Mesendoderm (in vitro differentiated cells): ENCODE data around the gene MYT1.

ENCODE experiments used
- DNase-seq: peaks from one replicate; pipeline ENCODE4 v3.0.0; 2013
- H2AK5ac ChIP-seq: 2 replicates; pipeline ENCODE4 v1.6.1; 2013; ENCODE audit warnings: low read length, inconsistent platforms
- H2BK120ac ChIP-seq: 2 replicates; pipeline ENCODE4 v1.6.1; 2013; ENCODE audit warnings: low read depth, mild to moderate bottlenecking, low read length, moderate library complexity, mixed read lengths
- H2BK15ac ChIP-seq: replicated peaks from 2 replicates; pipeline ENCODE4 v1.6.1; 2013; ENCODE audit warnings: low read depth, mild to moderate bottlenecking, moderate library complexity
- H2BK5ac ChIP-seq: 2 replicates; pipeline ENCODE4 v1.6.1; 2013; ENCODE audit warnings: low read length, inconsistent platforms
- H3K18ac ChIP-seq: 2 replicates; pipeline ENCODE4 v1.6.1; 2013; ENCODE audit warnings: mild to moderate bottlenecking, low read length, mixed read lengths
- H3K23ac ChIP-seq: one replicate; pipeline ENCODE4 v1.6.1; 2013; ENCODE audit warnings: low read length
- H3K27ac ChIP-seq: 2 replicates; pipeline ENCODE4 v1.5.1; 2013; ENCODE audit warnings: low read depth, mild to moderate bottlenecking, inconsistent platforms, low read length, moderate library complexity
- H3K27me3 ChIP-seq: 2 replicates; pipeline ENCODE4 v1.6.1; 2013; ENCODE audit warnings: low read length, control low read depth, mild to moderate bottlenecking, inconsistent platforms; ENCODE audit not compliant: insufficient read depth, poor library complexity
- H3K36me3 ChIP-seq: 2 replicates; pipeline ENCODE4 v1.6.1; 2013; ENCODE audit warnings: low read length, inconsistent platforms; ENCODE audit not compliant: control insufficient read depth, insufficient read depth
- H3K4ac ChIP-seq: one replicate; pipeline ENCODE4 v1.6.1; 2013; ENCODE audit warnings: low read depth, mild to moderate bottlenecking, low read length, moderate library complexity
- H3K4me1 ChIP-seq: 2 replicates; pipeline ENCODE4 v1.6.1; 2013; ENCODE audit warnings: low read depth, low read length, inconsistent platforms; ENCODE audit not compliant: control insufficient read depth
- H3K4me2 ChIP-seq: 2 replicates; pipeline ENCODE4 v1.6.1; 2013; ENCODE audit warnings: low read length
- H3K4me3 ChIP-seq: 2 replicates; pipeline ENCODE4 v1.5.1; 2013; ENCODE audit warnings: mild to moderate bottlenecking, low read length
- H3K56ac ChIP-seq: one replicate; pipeline ENCODE4 v1.6.1; 2013; ENCODE audit warnings: low read length
- H3K79me1 ChIP-seq: 2 replicates; pipeline ENCODE4 v1.6.1; 2013; ENCODE audit warnings: low read length, inconsistent platforms
- H3K79me2 ChIP-seq: 2 replicates; pipeline ENCODE4 v1.6.1; 2013; ENCODE audit warnings: mild to moderate bottlenecking, low read length; ENCODE audit not compliant: control insufficient read depth, insufficient read depth
- H3K9ac ChIP-seq: 2 replicates; pipeline ENCODE4 v1.6.1; 2013; ENCODE audit warnings: low read length, inconsistent platforms
- H4K5ac ChIP-seq: one replicate; pipeline ENCODE4 v1.6.1; 2013; ENCODE audit warnings: low read length
- H4K8ac ChIP-seq: one replicate; pipeline ENCODE4 v1.6.1; 2013; ENCODE audit warnings: low read depth, mild to moderate bottlenecking, control low read depth, low read length, moderate library complexity
- WGBS: extraction: QIAGEN DNeasy Blood & Tissue Kit; methylation state at CpG from one replicate; pipeline ENCODE4 v1.1.7; 2013; ENCODE audit warnings: low lambda C conversion rate, missing lambda C conversion rate; ENCODE audit not compliant: insufficient coverage; ENCODE audit errors: extremely low coverage; 5-methylcytosine and 5-hydroxymethylcytosine counted together

MYT1 gene

DNA sequence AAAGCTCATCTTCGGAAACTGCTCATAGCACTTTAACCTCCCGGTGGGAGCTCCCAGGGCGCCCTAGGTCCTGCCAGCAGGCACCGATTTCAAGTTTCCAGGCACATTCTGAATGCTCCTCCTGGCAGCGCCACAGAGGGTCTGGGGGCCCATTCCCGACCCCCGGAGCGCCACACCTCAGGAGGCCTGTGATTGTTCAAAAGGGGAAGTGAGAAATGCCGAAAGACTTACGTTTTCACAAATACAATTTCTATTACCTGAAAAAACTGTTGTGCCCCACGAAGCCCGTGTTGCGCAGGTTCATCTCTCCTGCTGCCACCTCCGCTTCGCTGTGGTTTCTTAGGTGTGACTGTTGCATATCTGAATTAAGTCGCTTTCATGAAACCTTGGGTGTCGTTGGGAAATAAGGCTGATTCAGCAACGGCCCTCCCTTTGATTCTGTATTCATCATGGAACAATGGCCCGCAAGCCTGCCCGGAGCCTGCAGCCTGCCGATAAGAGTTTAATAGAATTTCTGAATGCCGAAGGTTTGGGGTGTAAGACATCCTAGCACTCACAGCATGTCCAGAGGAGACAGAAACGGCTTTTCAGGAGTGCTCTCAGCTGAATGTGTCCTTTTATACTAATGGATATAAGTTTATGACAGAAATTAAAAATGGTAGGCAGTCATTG lies 1.9 kb upstream of the MYT1 start:
- no CpG with 5 or more reads among the region's 23 CpGs for WGBS
- no peak overlapping the region for H3K27ac ChIP-seq

DNA sequence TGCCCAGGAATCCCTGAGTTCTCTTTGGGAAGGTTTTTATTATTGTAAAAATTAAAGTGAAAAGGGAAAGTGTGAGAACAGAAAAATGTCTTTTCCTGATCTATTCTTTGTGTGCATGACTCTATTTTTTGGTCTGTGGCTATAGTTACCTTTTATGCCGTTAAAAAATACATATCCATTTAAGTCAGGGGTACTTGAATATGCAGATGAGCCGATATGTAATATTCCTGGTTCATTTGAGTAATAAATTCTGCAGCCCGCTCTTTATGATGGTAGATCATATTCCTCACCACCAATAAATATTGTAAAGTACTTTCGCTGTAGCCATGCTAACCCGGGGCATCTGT lies 503 bp upstream of the MYT1 start:
- peaks cover 10% of the 10 kb centered on the region for H3K4me1 ChIP-seq
- DNase-seq, result no peak
- H2BK5ac ChIP-seq, result no peak overlapping the region
- no peak overlapping the region for H3K27ac ChIP-seq
- H2BK120ac ChIP-seq, result no peak overlapping the region
- H3K23ac ChIP-seq, result no peak overlapping the region
- no peaks in the 10 kb centered on the region for H3K27me3 ChIP-seq
- no peak overlapping the region for H3K4me2 ChIP-seq
- no peak overlapping the region for H3K4me3 ChIP-seq
- H4K5ac ChIP-seq, result no peak overlapping the region
- H2BK15ac ChIP-seq, result no peak overlapping the region
- H3K79me1 ChIP-seq, result no peaks in the 10 kb centered on the region
- no peak overlapping the region for H3K4ac ChIP-seq
- H2AK5ac ChIP-seq, result no peak overlapping the region
- H3K18ac ChIP-seq, result no peak overlapping the region
- H3K36me3 ChIP-seq, result no peaks in the 10 kb centered on the region
- no CpG with 5 or more reads among the region's 5 CpGs for WGBS
- H3K56ac ChIP-seq, result no peak overlapping the region
- H4K8ac ChIP-seq, result no peak overlapping the region
- H3K9ac ChIP-seq, result no peak overlapping the region
- no peaks in the 10 kb centered on the region for H3K79me2 ChIP-seq

More for the DNA sequence above, 1.9 kb upstream of the MYT1 start:
- no peak overlapping the region for H3K4me3 ChIP-seq
- H3K23ac ChIP-seq, result no peak overlapping the region
- no peak overlapping the region for H3K4ac ChIP-seq
- no peak overlapping the region for H2BK15ac ChIP-seq
- H3K4me1 ChIP-seq, result peaks cover 10% of the 10 kb centered on the region
- no peak overlapping the region for H3K9ac ChIP-seq
- H2BK120ac ChIP-seq, result no peak overlapping the region
- H3K4me2 ChIP-seq, result no peak overlapping the region
- no peaks in the 10 kb centered on the region for H3K79me2 ChIP-seq
- no peak overlapping the region for H2BK5ac ChIP-seq
- no peak overlapping the region for H4K8ac ChIP-seq
- H3K56ac ChIP-seq, result no peak overlapping the region
- no peaks in the 10 kb centered on the region for H3K27me3 ChIP-seq
- H3K79me1 ChIP-seq, result no peaks in the 10 kb centered on the region
- no peak overlapping the region for H3K18ac ChIP-seq
- no peaks in the 10 kb centered on the region for H3K36me3 ChIP-seq
- no peak overlapping the region for H2AK5ac ChIP-seq
- DNase-seq, result no peak
- H4K5ac ChIP-seq, result no peak overlapping the region

- Histone ChIP-seq H4K5ac (no peak overlapping the region), H3K36me3 (no peaks in the 10 kb centered on the region), H3K23ac (no peak overlapping the region), H3K9ac (no peak overlapping the region), H3K79me1 (no peaks in the 10 kb centered on the region), H3K56ac (no peak overlapping the region), H3K4me1 (peaks cover 4% of the 10 kb centered on the region), H2BK15ac (no peak overlapping the region), H3K4me2 (no peak overlapping the region), H2BK5ac (no peak overlapping the region), H3K18ac (no peak overlapping the region), H3K4ac (no peak overlapping the region), H3K27ac (no peak overlapping the region), H4K8ac (no peak overlapping the region), H2BK120ac (no peak overlapping the region), H3K4me3 (no peak overlapping the region), H3K27me3 (no peaks in the 10 kb centered on the region), H2AK5ac (no peak overlapping the region), H3K79me2 (no peaks in the 10 kb centered on the region)
- WGBS, result no CpG with 5 or more reads among the region's 14 CpGs
- DNase-seq, result no peak
These were observed 1.8 kb downstream of the MYT1 start for GRCh38 chr20:64165866-64166600.

- Histone ChIP-seq H2BK15ac (no peak overlapping the region), H3K79me1 (no peaks in the 10 kb centered on the region), H3K23ac (no peak overlapping the region), H2AK5ac (no peak overlapping the region), H3K4me2 (no peak overlapping the region), H3K36me3 (no peaks in the 10 kb centered on the region), H3K27me3 (no peaks in the 10 kb centered on the region), H3K27ac (no peak overlapping the region), H3K4me3 (no peak overlapping the region), H3K9ac (no peak overlapping the region), H3K56ac (no peak overlapping the region), H3K18ac (no peak overlapping the region), H3K4ac (no peak overlapping the region), H4K8ac (no peak overlapping the region), H2BK5ac (no peak overlapping the region), H4K5ac (no peak overlapping the region), H3K4me1 (peaks cover 2% of the 10 kb centered on the region), H2BK120ac (no peak overlapping the region), H3K79me2 (no peaks in the 10 kb centered on the region)
- no CpG with 5 or more reads among the region's 18 CpGs for WGBS
- peak; percentile 19 for DNase-seq
These were observed 2.7 kb downstream of the MYT1 start for GRCh38 chr20:64166721-64167615.

DNA sequence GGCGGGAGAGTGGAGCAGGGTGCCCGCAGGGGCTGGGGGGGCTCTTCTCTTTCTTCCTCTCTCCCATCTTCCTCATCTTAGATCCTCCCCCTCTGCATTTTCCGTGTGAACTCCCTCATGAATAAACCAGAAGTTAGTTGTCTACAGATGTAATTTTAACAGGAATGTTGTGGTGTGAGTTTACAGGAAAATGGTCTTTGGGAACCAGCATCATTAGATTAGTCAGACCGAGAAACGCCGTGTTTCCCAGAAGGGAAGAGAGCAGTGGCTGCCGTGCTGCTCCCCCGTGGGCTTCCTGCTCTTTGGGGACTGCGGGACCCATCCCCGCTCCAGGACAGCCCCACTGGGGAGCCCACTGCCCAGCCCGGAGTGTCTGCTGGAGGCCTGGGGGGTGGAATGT lies 3.4 kb downstream of the MYT1 start:
- no peaks in the 10 kb centered on the region for H3K36me3 ChIP-seq
- WGBS, result no CpG with 5 or more reads among the region's 11 CpGs
- H3K79me1 ChIP-seq, result no peaks in the 10 kb centered on the region
- H3K4ac ChIP-seq, result no peak overlapping the region
- DNase-seq, result no peak
- H3K4me1 ChIP-seq, result no peaks in the 10 kb centered on the region
- H3K9ac ChIP-seq, result no peak overlapping the region
- no peak overlapping the region for H3K56ac ChIP-seq
- H4K8ac ChIP-seq, result no peak overlapping the region
- H3K4me2 ChIP-seq, result no peak overlapping the region
- H3K23ac ChIP-seq, result no peak overlapping the region
- no peaks in the 10 kb centered on the region for H3K27me3 ChIP-seq
- no peak overlapping the region for H4K5ac ChIP-seq
- H3K4me3 ChIP-seq, result no peak overlapping the region
- H2BK15ac ChIP-seq, result no peak overlapping the region
- H3K18ac ChIP-seq, result no peak overlapping the region
- H2BK5ac ChIP-seq, result no peak overlapping the region
- H3K79me2 ChIP-seq, result no peaks in the 10 kb centered on the region
- H3K27ac ChIP-seq, result no peak overlapping the region
- no peak overlapping the region for H2AK5ac ChIP-seq
- H2BK120ac ChIP-seq, result no peak overlapping the region
